BJ (cell line): ENCODE results near the gene GZMM. TPM values are rescaled to one million over a fixed set of nuclear protein-coding genes. Genes with fewer than 3 reads are reported as not detected.

Source experiments
- CTCF ChIA-PET: fragments of 350-600 bp; formaldehyde crosslinking; extraction: SDS; loops from one replicate; lab custom pipeline; 2021; ENCODE audit warnings: antibody characterized with exemption, inconsistent platforms; lab: Yijun Ruan, JAX
- POLR2A ChIA-PET: fragments of 300-600 bp; sonication (Branson Sonifier 250); formaldehyde crosslinking; extraction: SDS; loops from one replicate; lab custom pipeline; 2021; ENCODE audit warnings: antibody characterized with exemption; lab: Charles Lee
- DNase-seq: peaks from one replicate; pipeline ENCODE4 v3.0.0-alpha.2; 2011; ENCODE audit warnings: low read depth
- H3K27me3 ChIP-seq: 2 replicates; pipeline ENCODE4 v1.6.0; 2011; ENCODE audit warnings: low read length; ENCODE audit not compliant: control insufficient read depth, insufficient read depth
- H3K36me3 ChIP-seq: 2 replicates; pipeline ENCODE4 v1.5.1; 2011; ENCODE audit warnings: low read length; ENCODE audit not compliant: control insufficient read depth, insufficient read depth
- H3K4me3 ChIP-seq: 2 replicates; pipeline ENCODE4 v1.5.1; 2011; ENCODE audit warnings: low read depth, mild to moderate bottlenecking, control low read depth, low read length
- polyA plus RNA-seq: library from polyadenylated mRNA; depleted of rRNA; stranded (reverse); fragments of >200 nt; gene quantifications from 2 replicates; pipeline ENCODE4 v1.2.3, GENCODE V29; 2011
- TF ChIP-seq, protein P1 (sequence below): IDR thresholded peaks from 2 replicates; pipeline ENCODE4 v1.5.1; 2011; ENCODE audit warnings: low read depth, mild to moderate bottlenecking, control low read depth, inconsistent platforms, low read length, moderate library complexity; ENCODE audit not compliant: insufficient read depth

The GZMM gene
- polyA plus RNA-seq, 1 experiment = not detected

DNA sequence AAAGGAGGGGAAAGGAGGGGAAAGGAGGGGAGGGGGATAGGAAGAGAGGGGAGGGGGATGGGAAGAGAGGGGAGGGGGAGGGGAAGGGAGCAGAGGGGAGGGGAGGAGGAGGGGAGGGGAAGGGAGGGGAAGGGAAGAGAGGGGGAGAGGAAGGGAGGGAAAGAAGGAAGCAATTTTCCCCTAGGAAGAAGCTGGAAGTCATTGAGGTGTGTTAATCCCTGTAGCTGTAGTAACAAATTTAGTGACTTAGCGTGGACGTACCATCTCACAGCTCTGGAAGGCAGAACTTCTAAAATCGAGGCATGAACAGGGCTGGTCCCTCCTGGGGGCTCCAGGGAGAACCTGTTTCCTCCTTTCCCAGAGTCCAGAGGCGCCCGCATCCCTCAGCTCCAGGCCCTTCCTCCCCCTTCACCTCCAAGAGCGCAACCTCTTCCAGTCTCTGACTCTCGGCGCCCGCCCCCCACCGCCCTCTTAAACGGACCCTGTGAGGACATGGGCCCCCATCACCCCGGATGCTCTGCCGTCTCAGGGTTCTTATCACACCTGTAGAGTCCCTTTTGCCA is 17.9 kb upstream of the GZMM start:
- POLR2A ChIA-PET = no interaction called here
- Histone ChIP-seq H3K27me3 (peaks cover 2% of the 10 kb centered on the region; the same call in 1 of the 2 replicates), H3K4me3 (no peak overlapping the region), H3K36me3 (no peaks in the 10 kb centered on the region)
- DNase-seq = no peak
- TF ChIP-seq, protein P1, sequence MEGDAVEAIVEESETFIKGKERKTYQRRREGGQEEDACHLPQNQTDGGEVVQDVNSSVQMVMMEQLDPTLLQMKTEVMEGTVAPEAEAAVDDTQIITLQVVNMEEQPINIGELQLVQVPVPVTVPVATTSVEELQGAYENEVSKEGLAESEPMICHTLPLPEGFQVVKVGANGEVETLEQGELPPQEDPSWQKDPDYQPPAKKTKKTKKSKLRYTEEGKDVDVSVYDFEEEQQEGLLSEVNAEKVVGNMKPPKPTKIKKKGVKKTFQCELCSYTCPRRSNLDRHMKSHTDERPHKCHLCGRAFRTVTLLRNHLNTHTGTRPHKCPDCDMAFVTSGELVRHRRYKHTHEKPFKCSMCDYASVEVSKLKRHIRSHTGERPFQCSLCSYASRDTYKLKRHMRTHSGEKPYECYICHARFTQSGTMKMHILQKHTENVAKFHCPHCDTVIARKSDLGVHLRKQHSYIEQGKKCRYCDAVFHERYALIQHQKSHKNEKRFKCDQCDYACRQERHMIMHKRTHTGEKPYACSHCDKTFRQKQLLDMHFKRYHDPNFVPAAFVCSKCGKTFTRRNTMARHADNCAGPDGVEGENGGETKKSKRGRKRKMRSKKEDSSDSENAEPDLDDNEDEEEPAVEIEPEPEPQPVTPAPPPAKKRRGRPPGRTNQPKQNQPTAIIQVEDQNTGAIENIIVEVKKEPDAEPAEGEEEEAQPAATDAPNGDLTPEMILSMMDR = no peak
- CTCF ChIA-PET = interaction anchor here (1.2 to 1.4 kb wide), 2 partner anchors 15 to 30 kb away, joined by 3 to 5 read pairs; no protein-coding TSS in a partner anchor

DNA sequence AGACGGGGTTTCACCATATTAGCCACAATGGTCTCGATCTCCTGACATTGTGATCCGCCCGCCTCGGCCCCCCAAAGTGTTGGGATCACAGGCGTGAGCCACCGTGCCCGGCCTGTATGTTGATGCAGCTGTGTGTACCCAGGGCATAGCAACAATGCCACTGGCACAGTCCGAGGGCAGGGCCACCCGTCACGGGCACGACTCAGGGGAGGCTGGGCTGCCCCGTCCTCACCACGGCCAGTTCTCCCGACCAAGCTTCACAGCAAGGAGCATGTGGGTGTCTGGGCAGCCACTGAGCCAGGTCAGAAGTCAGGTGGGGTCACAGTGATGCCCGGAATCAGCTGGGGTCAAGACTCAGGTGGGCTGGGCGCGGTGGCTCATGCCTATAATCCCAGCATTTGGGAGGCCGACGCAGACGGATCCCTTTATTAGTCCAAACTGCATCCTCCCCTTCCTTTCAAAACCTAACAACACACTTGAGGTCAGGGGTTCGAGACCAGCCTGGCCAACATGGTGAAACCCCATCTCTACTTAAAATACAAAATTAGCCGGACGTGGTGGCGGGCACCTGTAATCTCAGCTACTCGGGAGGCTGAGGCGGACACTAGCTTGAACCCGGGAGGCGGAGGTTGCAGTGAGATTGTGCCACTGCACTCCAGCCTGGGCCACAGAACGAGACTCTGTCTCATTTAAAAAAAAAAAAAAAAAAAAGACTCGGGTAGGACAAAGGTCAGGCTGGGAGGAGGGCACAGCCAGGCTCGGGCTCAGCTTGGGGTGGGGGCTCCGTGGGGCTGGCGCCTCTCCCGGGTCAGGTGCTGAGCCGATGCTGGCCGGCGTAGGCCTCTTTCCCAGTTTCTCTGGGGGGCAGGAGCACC is 13.5 kb upstream of the GZMM start:
- TF ChIP-seq, protein P1 = no peak
- Histone ChIP-seq H3K36me3 (peaks cover 3% of the 10 kb centered on the region), H3K4me3 (peak overlapping the region; percentile 54), H3K27me3 (peaks cover 2% of the 10 kb centered on the region; the same call in 1 of the 2 replicates)
- CTCF ChIA-PET = interaction anchor here (0.6 to 4.9 kb wide), 5 partner anchors 8 to 27 kb away, joined by 3 to 34 read pairs (median 6); partner anchors contain the start of gene TPGS1
- POLR2A ChIA-PET = no interaction called here
- DNase-seq = no peak

DNA sequence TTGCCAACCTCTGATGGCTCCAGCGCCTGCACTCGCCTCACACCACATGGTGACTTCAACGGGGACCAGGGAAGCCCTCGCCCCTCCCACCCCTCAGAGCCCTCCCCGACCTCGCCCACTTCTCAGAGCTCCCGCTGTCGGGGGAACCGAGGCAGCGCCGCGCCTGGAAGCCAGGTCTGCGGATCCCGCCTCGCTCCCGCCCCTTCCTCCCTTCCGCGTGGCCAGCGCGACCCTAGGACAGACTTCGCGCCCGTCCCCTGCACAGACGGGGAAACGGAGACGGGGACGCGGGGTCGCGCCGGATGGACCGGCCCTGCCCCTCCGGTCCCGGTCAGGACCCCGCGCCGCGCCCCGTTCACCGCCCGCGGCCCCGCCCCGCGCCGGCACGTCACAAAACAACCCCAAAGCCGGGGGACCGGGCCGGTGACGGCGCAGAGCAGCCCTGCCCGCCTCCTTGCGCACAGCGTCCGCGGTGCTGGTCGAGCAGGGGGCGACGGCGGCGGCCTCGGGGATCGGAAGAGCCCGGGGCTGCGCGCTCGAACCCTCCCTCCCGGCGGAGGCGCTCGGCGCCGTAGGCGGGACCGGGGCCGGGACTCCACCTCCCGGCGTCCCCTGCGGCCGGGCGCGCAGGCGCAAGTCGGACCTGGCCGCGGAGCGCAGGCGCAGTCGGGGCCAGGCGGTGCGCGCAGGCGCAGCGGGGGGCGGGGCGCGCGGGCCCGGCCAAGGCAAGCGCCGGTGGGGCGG is 12.7 kb upstream of the GZMM start:
- DNase-seq = no peak
- TF ChIP-seq, protein P1 = no peak; the same call in 1 of the 2 replicates
- Histone ChIP-seq H3K27me3 (no peaks in the 10 kb centered on the region), H3K4me3 (peak overlapping the region; percentile 98), H3K36me3 (peaks cover 7% of the 10 kb centered on the region)
- ChIA-PET POLR2A (interaction anchor here (0.8 kb wide), 1 partner anchor 41 kb away, joined by 4 read pairs; no protein-coding TSS in a partner anchor), CTCF (interaction anchor here (0.8 to 4.9 kb wide), 10 partner anchors 9 to 146 kb away, joined by 3 to 34 read pairs (median 6); partner anchors contain the start of genes BSG and TPGS1)

DNA sequence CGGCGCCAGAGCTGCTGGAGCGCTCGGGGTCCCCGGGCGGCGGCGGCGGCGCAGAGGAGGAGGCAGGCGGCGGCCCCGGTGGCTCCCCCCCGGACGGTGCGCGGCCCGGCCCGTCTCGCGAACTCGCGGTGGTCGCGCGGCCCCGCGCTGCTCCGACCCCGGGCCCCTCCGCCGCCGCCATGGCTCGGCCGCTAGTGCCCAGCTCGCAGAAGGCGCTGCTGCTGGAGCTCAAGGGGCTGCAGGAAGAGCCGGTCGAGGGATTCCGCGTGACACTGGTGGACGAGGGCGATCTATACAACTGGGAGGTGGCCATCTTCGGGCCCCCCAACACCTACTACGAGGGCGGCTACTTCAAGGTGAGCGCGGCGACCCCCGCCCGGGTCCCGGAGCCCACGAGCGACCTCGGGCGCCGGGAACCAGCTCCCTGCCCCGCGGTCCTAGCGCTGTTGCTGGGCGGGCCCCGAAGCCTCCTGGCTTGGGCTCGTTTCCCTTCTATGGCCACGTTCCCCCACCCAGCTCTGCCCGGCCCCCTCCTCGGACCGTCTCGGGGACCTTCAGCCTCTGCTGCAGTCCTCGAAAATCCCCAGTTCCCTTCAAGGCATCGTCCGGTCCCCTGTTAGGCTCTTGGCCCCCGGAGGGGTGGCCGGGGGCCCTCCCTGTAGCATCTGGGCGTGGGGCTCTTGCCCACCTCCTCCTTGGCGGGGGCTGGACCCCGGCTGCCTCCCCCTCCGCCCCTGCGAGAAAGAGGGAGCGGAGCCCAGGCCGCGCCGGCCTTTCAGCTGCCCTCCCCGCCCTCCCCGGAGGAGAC is 11.9 kb upstream of the GZMM start, which contains the start of gene CDC34:
Gene CDC34 (plus strand): TSS at position 8 of the 808 bp plus-strand sequence. CDS start 172 bp downstream, at position 180.
- TF ChIP-seq, protein P1 = no peak
- no peak for DNase-seq
- Histone ChIP-seq H3K4me3 (peak within 1 kb of the TSS; percentile 98), H3K36me3 (peaks cover 15% of the 10 kb centered on the region), H3K27me3 (no peaks in the 10 kb centered on the region)
- POLR2A ChIA-PET = interaction anchor here (0.8 kb wide), 1 partner anchor 40 kb away, joined by 4 read pairs; no protein-coding TSS in a partner anchor
- CTCF ChIA-PET = interaction anchor here (0.8 to 4.9 kb wide), 17 partner anchors 10 to 145 kb away, joined by 3 to 34 read pairs (median 6); partner anchors contain the start of genes BSG and TPGS1
